ENCODE measurements around the gene FXR2. TPM values are rescaled to one million over a fixed set of nuclear protein-coding genes. Genes with fewer than 3 reads are reported as not detected.
A peak's percentile ranks its signal among the peaks of the same experiment; 100 is the strongest.
"Not testable (repeated sequence)": the region's sequence is repeated elsewhere in the genome, so short reads cannot be mapped to it uniquely, and the experiment has no call there.

Gene FXR2
- total and polyA plus RNA-seq, 9 donors = 13.8 to 36.1 (median 26.6) TPM

- TF ChIP-seq CTCF (IDR thresholded peaks at IDR 0.05) = peak in 1 of 3 donors; percentile 19
- peak; percentile 83 for TF ChIP-seq POLR2A (IDR thresholded peaks at IDR 0.05)
- TF ChIP-seq EP300 (IDR thresholded peaks at IDR 0.05) = no peak
- no peaks in the 10 kb centered on the region for H3K27me3 ChIP-seq
- intact Hi-C loops (cut with DNase I) = loop anchor here in 1 of 4 donors (2.0 to 10.0 kb wide), 2 partner anchors 59 to 207 kb away; partner anchors contain the start of genes KDM6B and TP53
These were observed 12.8 kb upstream of the FXR2 start, which contains the start of gene SAT2 for GRCh38 chr17:7627250-7628121. Gene SAT2, minus strand, starts transcription at chr17:7627821. Its CDS starts 186 bp downstream, at chr17:7627635.

GRCh38 chr17:7626956-7627249 lies 12.2 kb upstream of the FXR2 start:
- no peak for DNase-seq
- TF ChIP-seq POLR2A (IDR thresholded peaks at IDR 0.05) (no peak), EP300 (IDR thresholded peaks at IDR 0.05) (no peak), CTCF (IDR thresholded peaks at IDR 0.05) (no peak)
- WGBS, 3 donors = 5 to 9% (median 7%) methylated on average over 6 of the region's 6 CpGs
- H3K36me3 ChIP-seq = no peaks in the 10 kb centered on the region
- peak overlapping the region; percentile 89 to 97 for H3K27ac ChIP-seq
- intact Hi-C loops (cut with DNase I) = loop anchor here in 1 of 4 donors (2.0 to 10.0 kb wide), 2 partner anchors 60 to 208 kb away; partner anchors contain the start of genes KDM6B and TP53
- H3K4me1 ChIP-seq (ENCODE audit: insufficient read depth) = peaks cover 8% of the 10 kb centered on the region
- no peaks in the 10 kb centered on the region for H3K9me3 ChIP-seq
- no peaks in the 10 kb centered on the region for H3K27me3 ChIP-seq
- H3K4me3 ChIP-seq = peak overlapping the region; percentile 92

More at GRCh38 chr17:7627250-7628121, 12.8 kb upstream of the FXR2 start, which contains the start of gene SAT2:
- H3K27ac ChIP-seq = peak within 1 kb of the TSS; percentile 89 to 97
- DNase-seq = peak; percentile 95 to 98 (median 97)
- no peaks in the 10 kb centered on the region for H3K36me3 ChIP-seq
- WGBS, 3 donors = 0 to 1% (median 1%) methylated on average over 44 to 54 of the region's 54 CpGs
- no peaks in the 10 kb centered on the region for H3K9me3 ChIP-seq
- H3K4me3 ChIP-seq = peak within 1 kb of the TSS; percentile 92
- peaks cover 8% of the 10 kb centered on the region for H3K4me1 ChIP-seq (ENCODE audit: insufficient read depth)

DNA sequence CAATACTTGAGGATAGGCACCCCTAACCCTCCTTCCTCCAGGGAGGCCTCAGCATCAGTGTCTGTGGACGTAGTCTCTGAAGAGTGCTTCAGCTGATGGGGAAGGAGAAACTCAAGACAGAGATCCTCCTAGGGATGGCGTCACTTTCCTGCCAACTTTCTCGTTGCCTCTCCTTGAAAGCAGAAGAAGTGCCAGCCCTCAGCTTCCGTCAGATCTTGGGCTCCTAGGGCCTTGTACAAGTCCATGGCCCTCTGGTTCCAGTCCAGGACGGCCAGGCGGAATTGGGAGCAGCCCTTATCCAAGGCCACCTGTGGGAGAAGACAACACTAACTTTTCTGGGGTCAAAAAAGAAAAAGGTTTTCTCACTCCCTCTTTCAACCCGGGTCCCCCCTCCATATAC lies 11.6 kb upstream of the FXR2 start:
- H3K4me1 ChIP-seq (ENCODE audit: insufficient read depth) = peaks cover 7% of the 10 kb centered on the region
- TF ChIP-seq EP300 (IDR thresholded peaks at IDR 0.05) = no peak
- TF ChIP-seq CTCF (IDR thresholded peaks at IDR 0.05) = no peak
- no peak for TF ChIP-seq POLR2A (IDR thresholded peaks at IDR 0.05)
- peak overlapping the region in 1 of 2 donors; percentile 97 for H3K27ac ChIP-seq
- H3K9me3 ChIP-seq = no peaks in the 10 kb centered on the region
- H3K36me3 ChIP-seq = no peaks in the 10 kb centered on the region
- intact Hi-C loops (cut with DNase I) = loop anchor here in 1 of 4 donors (2.0 to 10.0 kb wide), 2 partner anchors 60 to 208 kb away; partner anchors contain the start of genes KDM6B and TP53
- H3K4me3 ChIP-seq = no peak overlapping the region
- 43 to 64% (median 49%) methylated on average over 7 of the region's 7 CpGs for WGBS, 3 donors
- no peaks in the 10 kb centered on the region for H3K27me3 ChIP-seq
- peak in 1 of 5 donors; percentile 39 for DNase-seq

DNA sequence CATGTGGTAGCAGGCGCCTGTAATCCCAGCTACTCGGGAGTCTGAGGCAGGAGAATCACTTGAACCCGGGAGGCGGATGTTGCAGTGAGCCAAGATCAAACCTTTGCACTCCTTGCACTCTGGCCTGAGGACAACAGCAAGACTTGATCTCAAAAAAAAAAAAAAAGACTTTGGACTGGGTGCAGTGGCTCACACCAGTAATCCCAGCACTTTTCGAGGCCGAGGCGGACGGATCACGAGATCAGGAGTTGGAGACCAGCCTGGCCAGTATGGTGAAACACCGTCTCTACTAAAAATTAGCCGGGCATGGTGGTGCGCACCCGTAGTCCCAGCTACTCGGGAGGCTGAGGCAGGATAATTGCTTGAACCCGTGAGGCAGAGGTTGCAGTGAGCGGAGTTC lies 11.1 kb upstream of the FXR2 start:
- WGBS, 3 donors = 94 to 98% (median 97%) methylated on average over 16 of the region's 16 CpGs
- not testable (repeated sequence) for H3K9me3 ChIP-seq; H3K4me3 ChIP-seq; H3K4me1 ChIP-seq (ENCODE audit: insufficient read depth); H3K27me3 ChIP-seq; H3K36me3 ChIP-seq; DNase-seq
- H3K27ac ChIP-seq = peak overlapping the region in 1 of 2 donors; percentile 97
- intact Hi-C loops (cut with DNase I) = loop anchor here in 1 of 4 donors (2.0 to 10.0 kb wide), 2 partner anchors 61 to 209 kb away; partner anchors contain the start of genes KDM6B and TP53

Data from ovary (tissue), 9 donors.